ENCODE results near the gene TDRD10. TPM values are rescaled to one million over a fixed set of nuclear protein-coding genes. Genes with fewer than 3 reads are reported as not detected.

Gene TDRD10
- total and polyA plus RNA-seq, 2 donors (not counting 1 experiment from before 2014, with no cell fraction given) = 0.06 TPM; not detected in 1

GRCh38 chr1:154527192-154527591 is 25.2 kb downstream of the TDRD10 start:
- intact Hi-C loops (cut with micrococcal nuclease) = no loop called here
- Histone ChIP-seq H3K9me3 (ENCODE audit: control extremely low read depth in 1 of 3, control insufficient read depth in 2 of 3, insufficient read depth in 1 of 3, low read length in 2 of 3) (peaks cover 0 to 7% (median 0%) of the 10 kb centered on the region in 3 donors), H3K36me3 (replicated peaks in 1 of 2; ENCODE audit: control extremely low read depth in 1 of 2, control insufficient read depth in 1 of 2, extremely low read depth in 1 of 2, insufficient read depth in 2 of 2, low read length in 1 of 2) (no peaks in the 10 kb centered on the region), H3K79me2 (ENCODE audit: control insufficient read depth, insufficient read depth, low read length) (no peaks in the 10 kb centered on the region), H3K9ac (ENCODE audit: low read length) (no peak overlapping the region), H2AFZ (ENCODE audit: insufficient read depth, low read depth, low read length, poor library complexity, severe bottlenecking) (no peak overlapping the region), H3K27ac (ENCODE audit: low read length in 2 of 2) (no peak overlapping the region), H4K20me1 (ENCODE audit: control insufficient read depth, insufficient read depth, low read length, poor library complexity, severe bottlenecking) (no peaks in the 10 kb centered on the region), H3K4me1 (ENCODE audit: control insufficient read depth in 2 of 2, insufficient read depth in 2 of 2, low read length in 2 of 2) (no peaks in the 10 kb centered on the region), H3K4me2 (replicated peaks; ENCODE audit: low read depth, low read length, poor library complexity, severe bottlenecking) (no peak overlapping the region), H3K4me3 (ENCODE audit: control extremely low read depth in 1 of 5, extremely low read depth in 1 of 5, insufficient read depth in 1 of 5, low read depth in 2 of 5, low read length in 4 of 5) (no peak overlapping the region), H3K27me3 (replicated peaks in 1 of 4; ENCODE audit: control extremely low read depth in 1 of 4, control insufficient read depth in 3 of 4, insufficient read depth in 4 of 4, low read length in 3 of 4) (peaks cover 0 to 6% (median 2%) of the 10 kb centered on the region in 4 experiments)
- DNase-seq (no peak), ATAC-seq (ENCODE audit: low read depth) (no peak)
- H3K27ac Mint-ChIP-seq = no peak overlapping the region
- no peak overlapping the region for H3K4me3 Mint-ChIP-seq
- peaks cover 8% of the 10 kb centered on the region for H3K27me3 Mint-ChIP-seq
- H3K4me1 Mint-ChIP-seq = no peaks in the 10 kb centered on the region
- H3K9me3 Mint-ChIP-seq (ENCODE audit: insufficient read depth) = no peaks in the 10 kb centered on the region
- TF ChIP-seq EZH2 (IDR thresholded peaks at IDR 0.05; ENCODE audit: borderline replicate concordance, insufficient read depth, low read depth, low read length, poor library complexity, severe bottlenecking) = no peak
- TF ChIP-seq CTCF (IDR thresholded peaks at IDR 0.05) = no peak
- 93% methylated on average over 3 of the region's 6 CpGs for WGBS (ENCODE audit: insufficient coverage)
- POLR2A ChIA-PET = no interaction called here
- CTCF ChIA-PET = no interaction called here

GRCh38 chr1:154529308-154529707 is 27.3 kb downstream of the TDRD10 start:
- DNase-seq = no peak

More at GRCh38 chr1:154529308-154529707, 27.3 kb downstream of the TDRD10 start:
- H2AFZ ChIP-seq (ENCODE audit: insufficient read depth, low read depth, low read length, poor library complexity, severe bottlenecking) = no peak overlapping the region
- H3K27me3 Mint-ChIP-seq = peaks cover 6% of the 10 kb centered on the region
- no peaks in the 10 kb centered on the region for H3K36me3 ChIP-seq (replicated peaks in 1 of 2; ENCODE audit: control extremely low read depth in 1 of 2, control insufficient read depth in 1 of 2, extremely low read depth in 1 of 2, insufficient read depth in 2 of 2, low read length in 1 of 2)
- H3K4me2 ChIP-seq (replicated peaks; ENCODE audit: low read depth, low read length, poor library complexity, severe bottlenecking) = no peak overlapping the region
- no peak overlapping the region for H3K4me3 Mint-ChIP-seq
- H3K27ac Mint-ChIP-seq = no peak overlapping the region
- ChIA-PET POLR2A (no interaction called here), CTCF (interaction anchor here (0.6 kb wide), 1 partner anchor 371 kb away, joined by 4 read pairs; no protein-coding TSS in a partner anchor)
- intact Hi-C loops (cut with micrococcal nuclease) = no loop called here
- TF ChIP-seq EZH2 (IDR thresholded peaks at IDR 0.05; ENCODE audit: borderline replicate concordance, insufficient read depth, low read depth, low read length, poor library complexity, severe bottlenecking) (no peak), CTCF (IDR thresholded peaks at IDR 0.05) (no peak)
- no peak overlapping the region for H3K4me3 ChIP-seq (ENCODE audit: control extremely low read depth in 1 of 5, extremely low read depth in 1 of 5, insufficient read depth in 1 of 5, low read depth in 2 of 5, low read length in 4 of 5)
- no peak overlapping the region for H3K27ac ChIP-seq (ENCODE audit: low read length in 2 of 2)
- no peak for ATAC-seq (ENCODE audit: low read depth)
- no CpG with 5 or more reads among the region's 6 CpGs for WGBS (ENCODE audit: insufficient coverage)
- H3K4me1 Mint-ChIP-seq = no peaks in the 10 kb centered on the region
- H3K9me3 ChIP-seq (ENCODE audit: control extremely low read depth in 1 of 3, control insufficient read depth in 2 of 3, insufficient read depth in 1 of 3, low read length in 2 of 3) = peaks cover 0 to 7% (median 0%) of the 10 kb centered on the region in 3 donors
- H4K20me1 ChIP-seq (ENCODE audit: control insufficient read depth, insufficient read depth, low read length, poor library complexity, severe bottlenecking) = no peaks in the 10 kb centered on the region
- H3K9ac ChIP-seq (ENCODE audit: low read length) = no peak overlapping the region
- H3K79me2 ChIP-seq (ENCODE audit: control insufficient read depth, insufficient read depth, low read length) = no peaks in the 10 kb centered on the region
- H3K27me3 ChIP-seq (replicated peaks in 1 of 4; ENCODE audit: control extremely low read depth in 1 of 4, control insufficient read depth in 3 of 4, insufficient read depth in 4 of 4, low read length in 3 of 4) = peaks cover 0 to 4% (median 0%) of the 10 kb centered on the region in 4 experiments
- no peaks in the 10 kb centered on the region for H3K4me1 ChIP-seq (ENCODE audit: control insufficient read depth in 2 of 2, insufficient read depth in 2 of 2, low read length in 2 of 2)
- H3K9me3 Mint-ChIP-seq (ENCODE audit: insufficient read depth) = no peaks in the 10 kb centered on the region

Measured in B cell (primary cell).